Kidney (tissue), 14 donors: ENCODE results near the gene ADGRA3. TPM values are rescaled to one million over a fixed set of nuclear protein-coding genes. Genes with fewer than 3 reads are reported as not detected.

Experiments used
- DNase-seq, 5 donors: peaks; one replicate each; pipeline ENCODE4 v3.0.0-alpha.2; 2013 to 2020
- FAIRE-seq: peaks from 2 replicates; lab custom pipeline; 2012; peaks lifted over from hg19 to GRCh38; lab: Jason Lieb, UNC
- H3K27ac ChIP-seq, 2 donors: one replicate each; pipeline ENCODE4 v1.7.0; 2013; ENCODE audit warnings: low read depth in 2 of 2, low read length in 2 of 2, inconsistent platforms in 1 of 2
- H3K27me3 ChIP-seq: one replicate; pipeline ENCODE4 v1.7.1; 2013; ENCODE audit warnings: low read length, inconsistent platforms; ENCODE audit not compliant: control insufficient read depth, insufficient read depth
- H3K36me3 ChIP-seq, 3 donors: one replicate each; pipeline versions ENCODE4 v1.7.0 to v1.7.1; 2013; ENCODE audit warnings: low read length in 3 of 3, control low read depth in 1 of 3, inconsistent platforms in 1 of 3; ENCODE audit not compliant: insufficient read depth in 3 of 3, control insufficient read depth in 2 of 3
- H3K4me1 ChIP-seq, 3 donors: one replicate each; pipeline versions ENCODE4 v1.7.0 to v1.7.1; 2013; ENCODE audit warnings: low read length in 3 of 3, inconsistent platforms in 1 of 3, low read depth in 1 of 3; ENCODE audit not compliant: control insufficient read depth in 2 of 3, insufficient read depth in 2 of 3
- H3K4me3 ChIP-seq, 3 donors: one replicate each; pipeline versions ENCODE4 v1.7.0 to v1.8.1; 2013; ENCODE audit warnings: low read length in 3 of 3, control low read depth in 1 of 3, inconsistent platforms in 1 of 3
- H3K9ac ChIP-seq, 3 donors: one replicate each; pipeline versions ENCODE4 v1.7.0 to v1.7.1; 2013; ENCODE audit warnings: low read length in 3 of 3, control low read depth in 1 of 3, inconsistent platforms in 1 of 3
- H3K9me3 ChIP-seq, 3 donors: one replicate each; pipeline versions ENCODE4 v1.7.0 to v1.7.1; 2013; ENCODE audit warnings: low read length in 3 of 3, control low read depth in 1 of 3, inconsistent platforms in 1 of 3; ENCODE audit not compliant: control insufficient read depth in 2 of 3, insufficient read depth in 1 of 3
- intact Hi-C: fragments of 100-400 bp; cut with DNase I; formaldehyde crosslinking; loops from one replicate; pipeline ENCODE4 v1.11.1; 2022
- polyA plus RNA-seq: library from polyadenylated mRNA; stranded (reverse); fragments of 350-450 nt; fragmentation: Illumina TruSeq; extraction: RNeasy Lipid Tissue Mini Kit (QIAGEN cat#74804); gene quantifications from one replicate; pipeline ENCODE4 v1.2.3, GENCODE V29; 2014; ENCODE audit warnings: low read depth, low replicate concordance; ENCODE audit not compliant: insufficient read depth
- total RNA-seq: library from RNA; stranded (reverse); fragmentation: NEBNext Ultra II Directional; extraction: Animal tissue kit (Norgen Biotek cat#: 25700); gene quantifications from one replicate; pipeline ENCODE4 v1.2.1, GENCODE V29; 2021
- TF ChIP-seq, protein P1 (sequence below): IDR thresholded peaks from 3 replicates; pipeline ENCODE4 v1.5.1; 2012; ENCODE audit warnings: mild to moderate bottlenecking, moderate library complexity, borderline replicate concordance; ENCODE audit not compliant: insufficient read depth; ENCODE audit errors: extremely low read depth
- donor health status: control.
- donor health status: control.
- donor health status: control.
- donor health status: control.
- donor health status: control.
- donor health status: DM: yes; HTN: yes; CAD: no.
- donor health status: Normal renal cell carcinoma (clear cell type).

The ADGRA3 gene
- total and polyA plus RNA-seq, 2 donors from 2014 or later: 8.2 to 28.7 TPM

DNA sequence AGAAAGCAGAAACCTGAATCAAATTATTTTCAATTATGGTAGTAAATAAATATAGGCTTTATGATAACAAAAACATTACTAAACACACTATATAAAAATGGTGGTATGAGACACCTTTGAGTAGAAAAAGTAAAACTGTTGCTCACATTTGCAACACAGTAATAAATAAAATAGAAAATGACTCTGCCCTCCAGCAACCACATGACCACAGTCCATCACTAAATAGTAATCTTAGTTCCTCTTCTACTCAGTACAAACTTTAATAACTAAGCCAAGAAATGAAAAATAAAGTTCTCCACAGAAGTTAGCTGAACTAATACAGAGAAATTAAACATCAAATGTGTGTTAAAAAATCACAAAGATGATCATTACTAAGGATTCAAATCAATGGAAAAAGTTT, 108.5 kb downstream of the ADGRA3 start:
- Histone ChIP-seq H3K27me3 (no peaks in the 10 kb centered on the region), H3K9me3 (no peaks in the 10 kb centered on the region), H3K9ac (no peak overlapping the region), H3K4me3 (no peak overlapping the region), H3K36me3 (peaks cover 0 to 5% (median 2%) of the 10 kb centered on the region in 3 donors), H3K4me1 (no peaks in the 10 kb centered on the region), H3K27ac (no peak overlapping the region)
- intact Hi-C loops: no loop called here
- FAIRE-seq: no peak
- DNase-seq: no peak
- TF ChIP-seq, protein P1, sequence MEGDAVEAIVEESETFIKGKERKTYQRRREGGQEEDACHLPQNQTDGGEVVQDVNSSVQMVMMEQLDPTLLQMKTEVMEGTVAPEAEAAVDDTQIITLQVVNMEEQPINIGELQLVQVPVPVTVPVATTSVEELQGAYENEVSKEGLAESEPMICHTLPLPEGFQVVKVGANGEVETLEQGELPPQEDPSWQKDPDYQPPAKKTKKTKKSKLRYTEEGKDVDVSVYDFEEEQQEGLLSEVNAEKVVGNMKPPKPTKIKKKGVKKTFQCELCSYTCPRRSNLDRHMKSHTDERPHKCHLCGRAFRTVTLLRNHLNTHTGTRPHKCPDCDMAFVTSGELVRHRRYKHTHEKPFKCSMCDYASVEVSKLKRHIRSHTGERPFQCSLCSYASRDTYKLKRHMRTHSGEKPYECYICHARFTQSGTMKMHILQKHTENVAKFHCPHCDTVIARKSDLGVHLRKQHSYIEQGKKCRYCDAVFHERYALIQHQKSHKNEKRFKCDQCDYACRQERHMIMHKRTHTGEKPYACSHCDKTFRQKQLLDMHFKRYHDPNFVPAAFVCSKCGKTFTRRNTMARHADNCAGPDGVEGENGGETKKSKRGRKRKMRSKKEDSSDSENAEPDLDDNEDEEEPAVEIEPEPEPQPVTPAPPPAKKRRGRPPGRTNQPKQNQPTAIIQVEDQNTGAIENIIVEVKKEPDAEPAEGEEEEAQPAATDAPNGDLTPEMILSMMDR: no peak

DNA sequence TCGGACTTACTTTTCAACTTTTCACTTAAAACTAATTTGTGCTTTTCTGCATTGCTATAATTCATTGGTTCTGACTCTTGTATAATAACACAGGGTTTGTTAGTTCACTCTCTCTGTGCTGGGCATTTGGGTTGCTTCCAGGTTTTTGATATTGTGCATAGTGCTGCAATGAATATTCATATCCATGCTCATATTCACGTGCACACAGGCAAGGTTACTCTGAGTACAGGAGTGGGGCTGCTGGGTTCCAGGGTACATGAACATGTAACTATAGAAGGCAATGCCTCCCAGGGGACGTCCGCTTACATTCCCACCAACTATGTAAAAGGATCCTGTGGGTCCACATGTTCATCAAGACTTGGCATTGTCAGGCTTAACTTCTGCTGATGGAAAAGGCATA, 117.2 kb downstream of the ADGRA3 start:
- intact Hi-C loops: loop anchor here (10.0 kb wide), 1 partner anchor 614 kb away; no protein-coding TSS in a partner anchor
- Histone ChIP-seq H3K27ac (no peak overlapping the region), H3K9ac (no peak overlapping the region), H3K9me3 (no peaks in the 10 kb centered on the region), H3K4me3 (no peak overlapping the region), H3K27me3 (no peaks in the 10 kb centered on the region), H3K36me3 (peaks cover 2 to 5% (median 5%) of the 10 kb centered on the region in 3 donors), H3K4me1 (no peaks in the 10 kb centered on the region)
- no peak for FAIRE-seq
- DNase-seq: no peak
- TF ChIP-seq, protein P1: no peak

DNA sequence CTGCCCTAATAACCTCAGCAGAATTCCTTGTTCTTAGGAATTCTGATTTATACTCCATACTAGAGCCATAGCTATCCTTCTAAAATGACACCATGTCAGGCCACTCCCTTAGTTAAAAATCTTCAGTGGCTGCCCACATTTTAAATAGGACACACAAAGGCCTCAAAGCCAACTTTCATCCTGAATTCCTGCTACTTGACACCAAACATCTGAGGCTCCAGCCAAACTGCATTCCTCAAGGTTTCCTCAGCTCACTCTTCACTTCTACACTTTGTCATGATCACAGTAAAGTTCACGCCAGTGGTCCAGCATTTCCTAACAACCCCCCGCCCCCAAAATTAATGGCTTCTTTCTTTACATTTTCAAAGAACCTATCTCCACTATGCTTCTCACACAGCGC, 124.3 kb downstream of the ADGRA3 start:
- H3K27ac ChIP-seq: no peak overlapping the region
- no peaks in the 10 kb centered on the region for H3K9me3 ChIP-seq
- peaks cover 0 to 11% (median 4%) of the 10 kb centered on the region in 3 donors for H3K36me3 ChIP-seq
- TF ChIP-seq, protein P1: no peak
- peaks cover 0 to 4% (median 0%) of the 10 kb centered on the region in 3 donors for H3K4me1 ChIP-seq
- DNase-seq (no peak), FAIRE-seq (no peak)
- intact Hi-C loops: loop anchor here (10.0 kb wide), 1 partner anchor 607 kb away; no protein-coding TSS in a partner anchor
- H3K4me3 ChIP-seq: no peak overlapping the region
- H3K27me3 ChIP-seq: no peaks in the 10 kb centered on the region
- H3K9ac ChIP-seq: no peak overlapping the region
